Measurements from ENCODE around the gene GLRX.
A peak's percentile ranks its signal among the peaks of the same experiment; 100 is the strongest.
"Not testable (repeated sequence)": the region's sequence is repeated elsewhere in the genome, so short reads cannot be mapped to it uniquely, and the experiment has no call there.

GLRX gene

GRCh38 chr5:95851141-95851540, 28.6 kb upstream of the GLRX start:
- not testable (repeated sequence) for DNase-seq

DNA sequence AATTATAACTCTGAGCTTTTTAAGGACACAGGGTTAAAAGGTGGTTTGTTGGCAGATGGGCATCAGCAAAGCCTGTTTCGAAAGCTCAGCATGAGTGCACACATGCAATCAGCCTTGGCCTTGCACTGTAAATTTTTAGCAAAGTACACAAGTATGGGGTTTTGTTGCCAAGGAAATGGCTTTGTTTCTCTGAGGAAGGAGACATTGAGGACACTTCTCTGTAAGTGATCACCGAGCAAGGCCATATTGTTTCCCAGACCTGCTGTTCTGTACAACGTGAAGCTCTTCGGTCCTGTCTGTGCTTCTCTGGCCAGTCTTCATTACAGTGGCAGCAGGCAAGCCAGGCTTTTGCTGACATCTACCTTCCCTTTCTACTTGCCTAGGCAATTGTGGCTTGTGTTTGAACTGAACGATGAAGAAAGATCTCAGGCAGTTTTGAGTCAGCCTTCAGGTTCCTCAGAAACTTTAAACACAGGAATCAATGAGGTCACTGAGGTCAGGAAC, 27.9 kb upstream of the GLRX start:
- DNase-seq: no peak

- DNase-seq: no peak
Observed at GRCh38 chr5:95848701-95849100, 26.2 kb upstream of the GLRX start.

- no peak for DNase-seq
Observed at GRCh38 chr5:95847261-95847592, 24.7 kb upstream of the GLRX start.

- DNase-seq: peak; percentile 79
Observed at GRCh38 chr5:95846554-95847260, 24.2 kb upstream of the GLRX start.

GRCh38 chr5:95845391-95845790, 22.9 kb upstream of the GLRX start:
- no peak for DNase-seq

DNA sequence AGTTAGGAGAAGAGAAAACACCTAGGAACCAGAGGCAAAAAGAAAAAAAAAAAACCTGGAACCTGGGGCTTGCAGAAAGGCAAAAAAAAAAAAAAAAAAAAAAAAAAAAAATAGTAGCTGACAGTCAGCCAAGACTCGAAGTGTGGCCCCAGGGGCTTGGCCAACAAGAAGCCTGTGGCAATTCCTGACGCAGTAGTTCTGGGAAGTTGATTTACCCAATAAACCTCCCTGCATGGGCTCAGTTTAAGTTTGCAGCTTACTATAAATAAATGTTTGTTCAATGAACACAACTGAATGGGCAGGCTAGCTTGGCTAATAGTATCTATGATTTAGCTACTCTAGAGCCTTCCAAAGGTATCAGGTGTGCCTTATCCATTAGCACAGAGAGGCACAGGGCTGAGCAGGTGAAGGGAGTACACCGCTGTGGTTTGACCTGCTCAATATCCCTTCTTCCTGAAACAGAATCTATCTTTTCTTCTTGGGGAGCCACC, 21.3 kb upstream of the GLRX start:
- no peak for DNase-seq

- peak; percentile 70 for DNase-seq
Observed at GRCh38 chr5:95842854-95843544, 20.5 kb upstream of the GLRX start.

GRCh38 chr5:95841914-95842812, 19.6 kb upstream of the GLRX start:
- DNase-seq: no peak

- no peak for DNase-seq
Observed at GRCh38 chr5:95840956-95841705, 18.6 kb upstream of the GLRX start.

DNA sequence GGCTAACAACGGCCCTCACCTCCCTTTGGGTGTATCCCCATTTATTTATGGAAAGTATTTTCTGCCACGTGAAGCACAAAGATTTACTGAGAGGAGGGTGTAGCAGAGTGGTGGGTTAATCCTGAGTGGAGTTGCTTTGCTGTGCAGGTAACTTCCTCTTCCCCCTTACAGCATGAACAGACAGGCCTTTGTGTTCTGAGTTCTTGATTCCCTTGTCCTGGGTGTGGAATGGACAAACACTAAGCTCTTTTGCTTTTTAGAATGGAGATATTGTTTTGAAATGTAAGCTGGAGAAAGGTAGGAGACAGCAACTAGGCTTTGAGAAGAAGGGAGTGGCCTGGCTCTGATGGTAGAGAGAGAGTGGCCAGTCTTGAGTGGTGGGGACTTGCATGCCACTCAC, 17.1 kb upstream of the GLRX start:
- DNase-seq: no peak

DNA sequence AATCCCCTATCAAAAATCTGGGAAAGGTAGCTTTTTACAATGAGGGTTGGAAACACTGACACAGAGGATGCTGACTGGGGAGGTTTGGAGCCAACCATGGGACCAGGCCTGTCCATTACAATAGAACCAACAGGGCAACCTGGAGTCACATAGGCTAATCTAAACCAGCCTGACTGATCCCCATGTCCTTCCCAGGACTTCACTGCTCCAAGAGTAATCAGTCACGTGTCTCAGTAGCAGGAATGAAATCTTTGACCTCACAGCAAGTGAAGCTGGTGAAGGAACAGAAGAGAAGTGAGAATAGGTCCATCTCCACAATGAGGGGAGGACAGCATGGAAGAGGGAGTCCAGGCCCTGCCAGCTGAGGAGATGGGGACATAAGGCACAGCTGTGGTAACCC, 16.0 kb upstream of the GLRX start:
- DNase-seq: no peak

DNA sequence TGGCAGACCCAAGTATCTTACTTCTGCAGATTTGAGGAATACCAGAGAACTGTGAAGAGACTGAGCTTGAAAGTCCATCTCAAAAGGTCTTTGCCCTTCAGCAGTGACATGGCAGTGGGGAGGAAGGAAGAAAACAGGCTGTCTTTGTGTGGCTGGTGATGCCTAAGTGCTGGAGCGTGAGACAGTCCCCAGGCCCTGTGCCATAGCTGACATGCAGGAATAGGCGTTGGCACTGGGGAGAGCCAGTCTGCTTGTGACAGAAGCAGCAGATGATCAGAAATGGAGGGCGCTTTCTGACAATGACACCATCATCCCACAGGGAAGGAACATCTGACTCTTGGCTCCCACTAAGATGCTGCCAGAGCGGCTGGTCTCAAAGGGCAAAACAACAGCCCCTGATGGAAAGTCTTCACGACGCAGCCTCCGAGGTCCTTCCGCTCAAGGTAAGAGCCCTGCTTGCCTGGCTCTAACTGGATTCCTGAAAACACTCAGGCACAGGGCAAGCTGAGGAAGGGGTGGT, 15.5 kb upstream of the GLRX start:
- no peak for DNase-seq

DNA sequence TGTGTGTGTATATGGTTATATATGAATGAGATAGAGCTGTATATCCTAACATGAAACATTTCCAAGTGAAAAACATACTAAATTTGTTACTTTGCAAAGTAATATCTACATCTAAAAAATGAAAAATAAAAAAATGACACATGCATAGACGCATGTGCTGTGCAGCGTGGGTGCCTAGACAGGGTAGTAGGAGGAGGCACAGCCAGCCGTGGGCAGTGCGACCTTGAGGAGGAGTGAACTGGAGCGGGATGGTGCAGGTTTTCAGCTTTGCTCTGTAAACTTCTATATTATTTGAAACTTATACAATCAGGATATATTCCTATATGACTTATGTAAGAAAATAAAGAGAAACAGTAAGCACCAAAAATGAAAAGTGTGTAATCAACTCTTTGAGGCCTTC, 15.0 kb upstream of the GLRX start:
- no peak for DNase-seq

GRCh38 chr5:95836971-95837370, 14.4 kb upstream of the GLRX start:
- DNase-seq: not testable (repeated sequence)

DNA sequence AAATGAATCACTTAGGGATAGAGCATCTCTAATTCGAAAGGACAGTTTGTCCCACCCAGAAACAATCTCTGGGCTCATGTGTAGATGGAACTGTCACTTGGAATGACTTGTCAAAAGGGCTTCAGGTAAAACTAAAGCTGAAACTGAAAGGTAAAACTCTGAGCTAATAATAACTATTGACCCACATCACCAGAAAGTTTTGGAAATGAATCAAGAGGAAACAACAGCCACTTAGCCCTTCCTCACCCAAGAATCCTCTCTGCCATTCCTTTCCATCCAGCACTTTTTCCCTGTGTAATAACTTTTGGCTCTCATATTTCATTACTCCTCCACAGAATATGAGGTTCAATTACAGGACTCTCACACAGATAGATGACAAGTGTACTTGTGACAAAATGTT, 14.0 kb upstream of the GLRX start:
- DNase-seq: no peak

DNA sequence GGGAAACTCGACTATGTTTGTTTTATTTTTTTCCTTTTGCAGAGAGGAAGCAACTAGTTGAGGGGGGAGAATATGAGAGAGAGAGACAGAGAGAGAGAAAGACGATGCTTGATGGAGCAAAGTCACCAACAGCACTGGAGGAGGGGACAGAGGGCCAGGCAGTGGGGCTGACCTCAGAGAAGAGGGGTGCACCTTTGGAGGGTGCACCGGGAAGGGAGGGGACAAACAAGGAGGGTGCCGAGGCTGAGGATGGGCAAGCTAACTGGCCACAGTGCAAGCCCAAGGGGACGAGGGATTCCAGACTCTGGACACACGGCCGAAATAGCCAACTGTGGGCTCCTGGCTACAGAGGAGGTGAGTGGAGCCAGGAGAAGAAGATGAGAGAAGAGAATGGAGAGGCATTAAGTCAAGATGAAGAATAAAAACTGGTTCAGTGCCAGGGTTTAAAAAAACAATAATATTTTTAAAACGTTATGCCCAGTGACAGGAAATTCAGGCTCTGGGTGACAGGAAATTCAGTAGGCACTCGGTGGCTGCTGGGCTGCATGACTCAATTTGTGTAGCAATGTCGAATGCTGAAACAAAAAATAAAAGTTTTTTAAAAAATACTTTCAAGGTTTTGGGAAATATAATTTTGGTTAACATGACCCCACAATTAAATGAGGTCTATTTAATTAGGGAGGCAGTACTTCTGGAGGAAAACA, 13.3 kb upstream of the GLRX start:
- peak; percentile 48 for DNase-seq

- no peak for DNase-seq
Observed at GRCh38 chr5:95832664-95833063, 10.1 kb upstream of the GLRX start.

GRCh38 chr5:95830226-95830625, 7.7 kb upstream of the GLRX start:
- DNase-seq: no peak

- no peak for DNase-seq
Observed at GRCh38 chr5:95827892-95828246, 5.3 kb upstream of the GLRX start.

DNA sequence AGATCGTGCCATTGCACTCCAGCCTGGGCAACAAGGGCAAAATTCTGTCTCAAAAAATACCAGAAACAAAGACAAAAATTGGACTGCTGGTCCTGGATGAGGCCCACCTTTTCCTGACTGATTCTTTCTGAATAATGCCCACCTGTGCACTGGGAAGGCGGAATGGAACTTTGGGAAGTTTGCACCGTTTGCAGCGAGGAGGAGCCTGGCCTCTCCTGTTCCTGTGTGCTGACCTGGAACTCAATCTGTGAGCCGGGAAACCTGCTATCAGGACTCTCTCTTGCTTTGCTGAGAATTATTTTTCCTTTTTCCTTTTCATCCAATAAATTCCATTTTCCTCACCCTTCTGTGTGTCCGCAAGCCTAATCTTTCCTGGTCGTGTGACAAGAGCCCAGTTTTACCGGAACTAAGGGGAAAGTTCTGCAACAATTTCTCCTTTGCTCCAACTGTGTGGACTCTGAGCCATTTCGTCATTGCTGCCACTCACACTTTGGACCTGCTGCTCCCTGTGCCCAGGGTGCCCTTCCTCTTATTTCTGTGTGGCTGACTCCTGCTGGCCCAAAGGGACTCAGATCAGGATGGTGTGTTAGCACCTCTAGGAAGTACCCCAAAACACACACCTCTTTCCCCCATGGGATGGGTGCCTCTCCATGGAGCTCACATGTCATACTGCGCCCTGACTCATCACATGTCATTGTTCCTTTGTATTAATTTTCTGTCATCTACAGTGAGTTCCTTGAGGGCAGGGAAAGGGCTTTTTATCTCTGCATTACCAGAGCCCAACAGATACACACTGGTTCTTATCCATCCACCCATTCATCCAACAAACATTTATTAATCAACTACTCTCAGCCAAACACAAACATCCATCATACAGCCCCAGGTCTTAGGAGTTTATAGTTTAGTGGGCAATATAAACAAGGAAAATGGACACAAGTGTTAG, 4.7 kb upstream of the GLRX start:
- DNase-seq: no peak

Measured in CD4-positive, alpha-beta T cell treated with Interleukin-12 subunit alpha and Interleukin-12 subunit beta, for 1 hour (primary cell).